ENCODE results near the gene PCDH15.

PCDH15 gene

GRCh38 chr10:53899463-53900160, 901.4 kb downstream of the PCDH15 start:
- no peak for FAIRE-seq
- DNase-seq (ENCODE audit: insufficient read length, low spot score) = no peak

GRCh38 chr10:53898532-53898931, 902.5 kb downstream of the PCDH15 start:
- DNase-seq (ENCODE audit: insufficient read length, low spot score) = no peak
- FAIRE-seq = no peak

DNA sequence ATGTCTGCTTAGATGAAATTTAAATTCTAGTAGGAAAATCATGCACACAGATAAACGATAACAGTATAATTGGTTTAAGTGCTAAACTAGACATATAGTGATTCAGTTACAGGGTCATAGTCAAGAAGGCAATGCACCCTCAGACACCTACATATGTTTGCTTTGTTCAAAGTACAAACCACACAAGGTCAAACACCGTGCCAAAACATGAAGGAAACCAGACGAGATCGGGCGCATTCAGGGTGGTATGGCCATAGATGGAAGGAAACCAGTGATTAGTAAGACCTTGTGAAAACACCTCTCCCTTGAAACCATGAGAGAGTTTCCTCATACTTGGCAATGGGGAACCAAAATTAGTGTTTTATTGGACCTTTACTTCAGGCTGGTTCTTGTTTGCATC, 906.9 kb downstream of the PCDH15 start:
- FAIRE-seq (no peak), DNase-seq (ENCODE audit: insufficient read length, low spot score) (no peak)

GRCh38 chr10:53893061-53893460, 908.0 kb downstream of the PCDH15 start:
- no peak for DNase-seq (ENCODE audit: insufficient read length, low spot score)
- FAIRE-seq = no peak

DNA sequence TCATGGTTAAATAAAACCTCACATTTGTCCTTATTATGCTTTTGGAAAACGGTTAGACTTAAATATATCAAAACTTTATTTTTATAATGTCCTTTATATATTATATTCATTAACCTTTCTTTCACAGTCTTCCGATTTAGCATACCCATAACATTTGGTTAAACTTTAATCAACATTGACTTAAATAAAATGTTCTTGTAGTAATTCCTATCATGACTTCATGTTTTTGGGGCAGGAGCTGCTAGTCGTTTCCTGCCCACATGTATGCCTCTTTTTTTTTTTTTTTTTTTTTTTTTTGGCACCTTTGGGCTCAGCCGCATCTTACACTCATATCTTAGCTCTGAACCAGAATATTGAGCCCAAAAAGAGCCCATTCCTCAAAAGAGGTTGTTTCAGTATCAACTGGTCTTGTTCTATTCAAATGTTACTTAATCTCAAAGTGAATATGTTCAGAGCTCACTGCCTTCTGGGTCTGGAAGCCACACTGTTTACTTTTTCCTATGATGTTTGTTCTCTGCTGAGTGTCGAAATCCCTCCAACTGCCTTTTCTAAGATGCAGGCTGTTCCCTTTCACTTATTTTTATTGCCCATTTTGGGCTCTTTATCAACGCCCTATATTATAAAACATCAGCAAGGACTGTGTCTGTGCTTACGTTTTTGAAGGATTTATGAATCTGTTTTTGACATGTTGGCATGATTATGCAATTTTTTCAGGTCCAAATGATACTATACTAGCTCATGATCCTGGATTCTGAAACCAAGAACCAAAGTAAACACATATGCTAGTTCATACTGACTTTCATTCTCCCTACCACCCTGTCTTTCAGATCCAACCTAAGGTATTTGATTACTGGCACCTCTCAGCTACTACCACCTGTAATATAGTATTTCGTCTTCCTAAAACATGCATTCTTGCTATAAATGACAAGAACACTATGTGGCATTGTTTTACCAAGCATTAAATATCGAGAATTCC, 914.4 kb downstream of the PCDH15 start:
- DNase-seq (ENCODE audit: insufficient read length, low spot score) (no peak), FAIRE-seq (no peak)

DNA sequence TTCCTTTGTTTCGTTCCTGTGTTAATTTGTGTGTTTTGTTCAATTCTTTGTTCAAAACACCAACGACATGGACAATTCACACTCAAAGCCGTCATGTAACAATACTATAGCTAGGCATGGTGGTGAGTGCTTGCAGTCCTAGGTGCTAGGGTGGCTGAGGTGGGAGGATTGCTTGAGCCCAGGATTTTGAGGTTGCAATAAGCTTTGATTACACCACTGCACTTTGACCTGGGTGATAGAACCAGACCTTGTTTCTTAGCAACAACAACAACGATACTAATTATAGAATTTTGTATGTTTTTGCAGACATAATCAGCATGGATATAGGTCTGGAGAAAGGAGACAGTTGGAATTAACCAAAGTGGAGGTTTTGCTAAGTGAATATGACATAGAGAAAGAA, 936.2 kb downstream of the PCDH15 start:
- DNase-seq (ENCODE audit: insufficient read length, low spot score) (no peak), FAIRE-seq (no peak)

- DNase-seq (ENCODE audit: insufficient read length, low spot score) = no peak
- FAIRE-seq = no peak
These were observed 948.4 kb downstream of the PCDH15 start for GRCh38 chr10:53852450-53853175.

DNA sequence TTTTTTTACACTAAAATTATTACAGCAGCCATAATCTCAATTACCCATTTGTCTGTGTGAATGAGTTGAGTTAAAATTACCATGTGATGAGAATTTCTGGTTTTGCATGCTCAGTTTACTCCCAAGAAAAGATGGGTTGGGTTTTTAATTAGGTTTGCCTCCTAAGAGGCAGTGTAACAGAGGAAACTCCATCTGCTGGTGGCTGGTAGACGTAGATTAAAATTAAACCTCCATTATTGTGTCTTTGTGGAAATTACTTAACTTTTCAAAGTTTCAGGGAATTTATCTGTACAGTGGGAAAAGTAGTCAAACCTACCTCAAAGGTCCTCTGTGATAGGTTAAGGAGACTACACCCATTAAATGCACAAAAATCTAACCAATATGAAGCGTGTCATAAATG, 954.2 kb downstream of the PCDH15 start:
- DNase-seq (ENCODE audit: insufficient read length, low spot score) = no peak
- no peak for FAIRE-seq

GRCh38 chr10:53843736-53844362, 957.2 kb downstream of the PCDH15 start:
- FAIRE-seq (no peak), DNase-seq (ENCODE audit: insufficient read length, low spot score) (no peak)

- no peak for DNase-seq (ENCODE audit: insufficient read length, low spot score)
- FAIRE-seq = no peak
These were observed 959.4 kb downstream of the PCDH15 start for GRCh38 chr10:53841483-53842145.

DNA sequence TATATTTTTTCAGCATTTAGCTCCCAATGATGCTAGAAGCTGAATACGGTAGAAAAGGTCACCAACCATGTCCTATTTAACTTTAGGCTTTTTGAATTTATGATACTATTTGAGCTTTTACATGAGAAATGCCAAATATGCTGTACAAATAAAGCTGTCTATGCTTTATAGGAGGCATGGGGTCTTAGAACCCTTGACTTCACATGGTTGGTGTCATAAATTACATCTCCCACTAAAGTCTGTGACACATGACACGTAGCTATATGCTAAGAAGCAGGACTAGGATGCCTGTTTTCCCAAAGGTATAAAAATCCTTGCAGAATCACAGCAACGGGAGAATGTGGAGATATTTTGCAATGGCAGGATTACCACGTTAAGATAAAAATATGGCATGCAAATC, 960.4 kb downstream of the PCDH15 start:
- no peak for DNase-seq (ENCODE audit: insufficient read length, low spot score)
- no peak for FAIRE-seq

DNA sequence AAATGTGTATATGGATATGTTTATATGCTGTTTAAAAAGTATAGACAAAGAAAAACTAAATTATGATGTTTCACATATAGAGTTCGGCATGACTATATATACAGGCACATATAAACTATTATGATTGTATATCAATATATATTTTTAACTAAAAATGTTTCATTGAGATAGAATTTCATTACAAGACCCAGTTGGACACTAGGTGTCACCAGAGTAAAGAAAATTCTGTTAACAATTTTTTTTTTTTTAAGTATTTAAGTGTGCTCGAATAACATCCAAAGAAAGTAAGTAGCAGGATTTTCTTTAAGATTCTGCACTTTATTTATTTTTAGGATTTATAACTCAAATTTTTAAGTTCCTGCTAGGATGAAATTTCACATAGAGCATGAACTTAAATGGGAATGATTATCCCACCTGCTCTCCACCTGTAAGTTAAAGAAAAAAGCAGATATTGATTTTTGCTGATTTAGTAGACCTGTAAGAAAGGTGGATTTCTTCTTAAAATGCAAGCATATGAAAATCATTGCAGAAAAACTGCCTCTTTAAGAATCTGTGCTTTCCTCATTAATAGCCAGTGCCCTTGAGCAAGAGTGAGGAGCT, 961.5 kb downstream of the PCDH15 start:
- DNase-seq (ENCODE audit: insufficient read length, low spot score) (no peak), FAIRE-seq (no peak)

DNA sequence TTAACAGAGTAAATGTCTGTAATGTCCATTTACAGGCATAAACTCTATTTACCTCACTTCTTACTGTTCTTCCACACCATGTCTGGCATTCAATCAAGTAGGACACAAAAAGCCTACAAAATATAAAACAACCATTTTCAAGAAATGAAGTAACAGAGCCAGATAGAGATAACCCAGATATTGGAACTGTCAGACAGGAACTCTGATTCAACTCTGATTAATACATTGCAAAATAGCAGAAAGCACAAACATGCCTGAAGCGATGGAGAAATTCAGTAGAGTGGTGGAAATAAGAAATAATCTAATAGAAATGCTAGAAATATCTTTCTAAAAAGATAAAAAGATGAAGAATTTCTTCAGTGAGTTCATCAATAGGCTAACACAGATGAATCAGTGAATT, 964.4 kb downstream of the PCDH15 start:
- DNase-seq (ENCODE audit: insufficient read length, low spot score) (no peak), FAIRE-seq (no peak)

DNA sequence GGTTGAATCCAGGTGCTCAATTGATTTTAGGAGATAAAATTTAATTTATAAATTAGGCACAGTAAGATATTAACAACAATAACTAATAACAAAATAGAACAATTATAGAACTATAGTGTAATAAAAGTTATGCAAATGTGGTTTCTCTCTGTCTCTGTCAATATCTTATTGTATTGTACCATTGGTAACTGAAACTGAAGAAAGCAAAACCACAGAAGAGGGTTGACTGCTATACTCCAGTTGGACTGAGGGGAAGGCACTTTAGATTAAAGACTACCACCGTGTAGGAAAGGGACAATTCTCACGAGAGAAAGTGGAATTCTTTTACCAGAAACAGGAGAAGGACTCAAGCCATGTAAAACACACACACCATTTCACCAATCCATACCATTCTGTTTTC, 967.1 kb downstream of the PCDH15 start:
- DNase-seq (ENCODE audit: insufficient read length, low spot score) (no peak), FAIRE-seq (no peak)

- no peak for DNase-seq (ENCODE audit: insufficient read length, low spot score)
These were observed 973.8 kb downstream of the PCDH15 start for GRCh38 chr10:53827261-53827660.

GRCh38 chr10:53808677-53809372, 992.2 kb downstream of the PCDH15 start:
- no peak for FAIRE-seq
- DNase-seq (ENCODE audit: insufficient read length, low spot score) = no peak

More at GRCh38 chr10:53827261-53827660, 973.8 kb downstream of the PCDH15 start:
- FAIRE-seq = no peak

DNA sequence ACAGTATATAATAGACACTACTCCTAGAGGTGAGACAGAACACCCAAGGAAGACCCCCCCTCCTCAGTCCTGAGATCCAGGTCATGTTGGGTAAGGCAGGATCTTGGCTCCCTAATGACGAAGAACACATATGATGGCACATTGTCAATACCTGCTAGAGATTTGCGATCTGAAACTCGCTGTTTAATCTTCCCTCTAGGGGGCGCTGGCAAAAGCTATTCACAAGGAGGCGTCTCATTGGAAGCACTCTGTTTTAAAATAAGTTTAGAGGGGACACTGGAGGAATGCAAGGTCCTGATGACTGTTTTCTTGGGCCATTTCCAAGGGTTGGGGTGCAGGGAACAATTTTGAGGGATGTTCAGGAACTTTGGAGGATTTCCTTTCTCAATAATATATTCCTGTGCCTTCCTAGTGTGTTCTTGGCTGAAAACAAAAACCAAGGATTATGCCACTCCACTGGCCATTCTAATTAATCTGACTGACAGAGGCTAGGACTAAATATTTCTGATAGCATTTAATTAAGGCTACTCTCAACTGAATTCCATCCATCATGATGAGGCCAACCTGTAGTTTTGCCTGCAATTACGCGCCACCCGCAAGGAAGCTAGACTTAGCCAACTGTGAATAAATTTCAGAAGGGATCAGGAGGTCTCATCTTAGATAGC, 1014.7 kb downstream of the PCDH15 start:
- DNase-seq (ENCODE audit: insufficient read length, low spot score) (no peak), FAIRE-seq (no peak)

- DNase-seq (ENCODE audit: insufficient read length, low spot score) = no peak
- no peak for FAIRE-seq
These were observed 1029.3 kb downstream of the PCDH15 start for GRCh38 chr10:53771701-53772100.

- DNase-seq (ENCODE audit: insufficient read length, low spot score) (no peak), FAIRE-seq (no peak)
These were observed 1030.1 kb downstream of the PCDH15 start for GRCh38 chr10:53770903-53771302.
